OCI-M1 (cell line): Measurements from ENCODE around the gene IL2RG.
A peak's percentile ranks its signal among the peaks of the same experiment; 100 is the strongest.

Experiments used
- DNase-seq: peaks from one replicate; lab custom pipeline; 2025; lab: John Stamatoyannopoulos, UW

The IL2RG gene

DNA sequence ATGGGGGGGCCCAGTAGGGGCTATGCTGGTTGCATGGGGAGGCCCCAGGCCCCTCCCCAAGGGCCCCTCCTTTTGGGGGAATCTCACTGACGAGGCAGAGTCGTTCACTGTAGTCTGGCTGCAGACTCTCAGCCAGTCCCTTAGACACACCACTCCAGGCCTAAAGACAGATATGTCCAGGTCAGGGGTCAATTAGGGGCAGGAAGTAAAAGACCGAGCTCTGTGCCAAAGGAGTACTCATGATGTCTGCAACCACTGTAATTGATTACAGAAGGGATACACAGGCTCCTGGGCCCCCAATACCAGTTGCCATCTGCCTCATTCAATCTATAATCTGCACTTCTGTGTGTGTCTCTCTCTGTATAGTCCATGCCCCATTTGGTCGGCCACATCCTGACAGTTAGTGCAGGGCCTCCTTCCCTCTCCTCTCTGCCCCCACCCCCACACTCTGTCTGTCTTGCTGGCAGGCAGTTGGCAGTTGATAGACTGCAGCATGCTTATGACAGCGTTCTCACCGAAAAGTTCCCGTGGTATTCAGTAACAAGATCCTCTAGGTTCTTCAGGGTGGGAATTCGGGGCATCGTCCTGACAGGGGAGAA, 3.5 kb downstream of the IL2RG start:
- DNase-seq = peak; percentile 66

DNA sequence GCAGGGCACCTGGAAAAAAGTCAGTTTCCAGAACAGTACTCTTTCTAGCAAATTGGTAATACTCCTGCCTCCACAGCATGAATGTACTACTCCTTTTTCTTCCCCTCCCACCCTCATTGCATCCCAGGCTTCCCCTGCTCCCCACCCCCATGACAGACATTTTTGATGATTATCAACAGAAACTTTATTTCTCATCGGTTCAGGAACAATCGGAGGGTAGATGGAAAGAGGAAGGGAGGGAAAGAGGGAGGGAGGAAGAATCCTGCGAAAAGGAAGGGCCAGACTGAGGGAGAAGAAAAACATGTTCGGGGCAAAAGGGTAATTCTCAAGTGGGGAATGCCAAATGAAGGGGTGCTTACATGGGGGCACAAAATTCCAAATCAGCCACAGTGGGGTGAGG, 4.1 kb downstream of the IL2RG start:
- DNase-seq = peak; percentile 34

DNA sequence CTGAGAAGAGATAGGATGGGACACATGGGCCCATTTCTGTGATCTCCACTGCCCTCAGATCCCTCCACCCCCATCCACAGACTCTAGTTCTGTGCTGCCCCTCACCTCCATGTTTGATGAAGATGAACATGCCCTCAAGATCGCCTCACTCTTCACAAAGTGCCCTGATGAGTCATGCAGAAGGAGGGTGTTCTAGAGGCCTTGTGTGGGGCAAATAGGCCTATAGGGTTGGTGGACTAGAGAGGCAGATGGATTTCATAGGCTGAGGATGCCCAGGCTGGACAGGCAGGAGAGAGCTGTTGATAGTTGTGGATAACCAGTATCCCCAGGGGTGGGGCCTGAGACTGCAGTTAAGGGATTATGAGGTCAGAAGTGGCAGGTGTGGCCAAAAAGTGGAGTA, 5.0 kb downstream of the IL2RG start, which contains the start of gene CXorf65:
Gene CXorf65, minus strand, starts transcription at position 314 of the 400 bp plus-strand sequence. Its CDS starts 184 bp downstream, at position 130.
- DNase-seq = peak; percentile 65

DNA sequence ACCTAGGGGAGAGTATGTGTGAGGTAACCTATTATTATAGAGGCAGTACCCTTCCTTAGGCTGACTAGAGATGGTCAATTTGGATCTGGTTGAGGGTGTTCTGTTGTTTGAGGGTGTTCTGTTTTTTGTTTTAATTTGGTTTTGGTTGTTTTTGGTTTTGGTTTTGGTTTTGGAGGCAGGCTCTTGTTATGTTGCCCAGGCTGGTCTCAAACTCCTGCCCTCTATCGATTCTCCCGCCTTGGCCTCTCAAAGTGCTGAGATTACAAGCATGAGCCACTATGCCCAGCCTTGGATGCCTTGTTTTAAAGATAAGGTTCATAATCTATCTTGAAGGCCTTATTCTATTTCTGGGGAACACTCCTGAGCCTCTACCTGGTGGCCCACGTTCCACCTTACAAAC, 5.7 kb downstream of the IL2RG start:
- DNase-seq = peak; percentile 48

DNA sequence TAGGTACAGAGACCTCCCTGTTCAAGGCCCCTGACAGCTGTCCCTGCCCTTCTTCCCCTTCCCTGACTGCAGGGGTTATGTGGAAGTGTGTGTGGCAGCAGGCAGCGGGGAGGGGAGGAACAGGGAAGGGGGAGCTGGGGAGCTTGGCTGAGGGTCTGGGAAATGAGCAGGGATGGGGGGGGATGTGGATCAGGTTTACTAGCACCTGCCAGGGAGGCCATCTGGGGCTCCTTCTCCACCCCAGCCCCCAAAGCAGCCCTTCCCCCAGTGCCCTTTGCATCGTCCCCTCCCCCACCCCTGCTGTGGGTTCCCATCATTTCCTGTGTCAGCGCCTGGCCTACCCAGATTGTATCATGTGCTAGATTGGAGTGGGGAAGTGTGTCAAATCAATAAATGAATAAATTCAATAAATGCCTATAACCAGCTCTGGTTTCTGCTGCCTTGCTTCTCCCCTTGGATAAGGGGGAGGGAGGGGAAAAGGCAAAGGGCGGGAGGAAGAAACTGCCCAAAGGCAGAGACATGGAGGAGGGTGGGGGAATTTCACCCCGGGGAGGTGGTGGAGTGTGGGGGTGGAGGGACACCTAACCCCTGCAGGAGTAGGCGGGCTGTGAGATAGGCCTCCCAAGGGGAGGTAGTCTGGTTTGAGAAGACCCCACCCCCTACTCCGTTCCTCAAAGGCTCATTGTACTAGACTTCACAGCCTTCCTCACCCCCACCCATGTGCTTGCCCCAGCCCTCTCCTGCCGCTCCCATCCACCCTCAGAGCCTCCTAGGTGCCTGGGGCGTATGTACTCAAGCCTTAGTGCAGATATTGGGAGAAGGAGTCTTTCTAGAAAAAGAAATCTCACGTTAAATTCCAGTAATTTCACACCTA, 8.0 kb downstream of the IL2RG start:
- peak; percentile 94 for DNase-seq

DNA sequence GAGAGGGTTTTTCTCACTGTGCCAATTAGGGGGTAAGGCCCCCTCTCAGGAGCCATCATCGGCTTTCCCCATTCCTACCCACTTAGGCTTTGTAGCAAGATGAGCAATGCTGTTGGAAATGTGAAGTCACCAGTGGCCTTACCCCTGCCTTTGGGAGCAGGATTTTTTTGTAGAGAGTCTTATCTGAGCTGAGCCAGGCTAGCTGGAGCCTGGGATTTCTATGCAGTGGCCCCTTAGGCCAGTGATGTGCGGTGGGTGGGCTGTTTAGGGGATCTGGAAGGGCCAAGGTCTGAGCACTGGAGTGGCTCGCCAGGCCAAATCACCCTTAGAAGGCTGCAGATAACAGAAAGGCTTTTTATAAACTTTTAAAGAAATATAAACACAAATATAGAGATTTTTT, 9.1 kb downstream of the IL2RG start:
- DNase-seq = peak; percentile 68

DNA sequence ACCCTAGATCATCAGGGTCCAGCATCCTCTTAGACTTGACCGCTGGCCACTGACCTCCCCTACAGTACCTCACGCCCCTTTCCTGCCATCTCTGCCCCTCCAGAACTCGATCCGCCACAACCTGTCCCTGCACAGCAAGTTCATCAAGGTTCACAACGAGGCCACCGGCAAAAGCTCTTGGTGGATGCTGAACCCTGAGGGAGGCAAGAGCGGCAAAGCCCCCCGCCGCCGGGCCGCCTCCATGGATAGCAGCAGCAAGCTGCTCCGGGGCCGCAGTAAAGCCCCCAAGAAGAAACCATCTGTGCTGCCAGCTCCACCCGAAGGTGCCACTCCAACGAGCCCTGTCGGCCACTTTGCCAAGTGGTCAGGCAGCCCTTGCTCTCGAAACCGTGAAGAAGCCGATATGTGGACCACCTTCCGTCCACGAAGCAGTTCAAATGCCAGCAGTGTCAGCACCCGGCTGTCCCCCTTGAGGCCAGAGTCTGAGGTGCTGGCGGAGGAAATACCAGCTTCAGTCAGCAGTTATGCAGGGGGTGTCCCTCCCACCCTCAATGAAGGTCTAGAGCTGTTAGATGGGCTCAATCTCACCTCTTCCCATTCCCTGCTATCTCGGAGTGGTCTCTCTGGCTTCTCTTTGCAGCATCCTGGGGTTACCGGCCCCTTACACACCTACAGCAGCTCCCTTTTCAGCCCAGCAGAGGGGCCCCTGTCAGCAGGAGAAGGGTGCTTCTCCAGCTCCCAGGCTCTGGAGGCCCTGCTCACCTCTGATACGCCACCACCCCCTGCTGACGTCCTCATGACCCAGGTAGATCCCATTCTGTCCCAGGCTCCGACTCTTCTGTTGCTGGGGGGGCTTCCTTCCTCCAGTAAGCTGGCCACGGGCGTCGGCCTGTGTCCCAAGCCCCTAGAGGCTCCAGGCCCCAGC, 10.5 kb downstream of the IL2RG start:
- DNase-seq = peak; percentile 3

DNA sequence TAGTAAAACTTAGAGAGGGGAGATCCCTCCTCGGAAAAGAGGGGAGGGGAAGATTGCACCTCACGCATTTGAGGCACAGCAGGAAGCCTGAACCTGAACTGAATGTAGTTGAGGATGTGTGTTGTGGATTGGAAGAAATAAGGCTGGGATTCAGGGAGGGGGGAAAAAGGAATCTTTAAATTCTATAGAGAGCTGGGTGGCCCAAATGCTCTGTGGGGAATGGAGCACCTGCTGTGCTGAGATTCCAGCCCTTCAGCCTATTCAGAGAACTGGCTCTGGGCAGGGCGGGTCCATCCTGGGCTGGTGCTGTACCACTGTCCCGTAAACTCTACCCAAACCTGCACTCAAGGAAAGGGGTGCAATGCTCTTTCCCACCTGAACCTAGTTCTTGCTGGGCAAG, 11.6 kb downstream of the IL2RG start:
- DNase-seq = no peak

DNA sequence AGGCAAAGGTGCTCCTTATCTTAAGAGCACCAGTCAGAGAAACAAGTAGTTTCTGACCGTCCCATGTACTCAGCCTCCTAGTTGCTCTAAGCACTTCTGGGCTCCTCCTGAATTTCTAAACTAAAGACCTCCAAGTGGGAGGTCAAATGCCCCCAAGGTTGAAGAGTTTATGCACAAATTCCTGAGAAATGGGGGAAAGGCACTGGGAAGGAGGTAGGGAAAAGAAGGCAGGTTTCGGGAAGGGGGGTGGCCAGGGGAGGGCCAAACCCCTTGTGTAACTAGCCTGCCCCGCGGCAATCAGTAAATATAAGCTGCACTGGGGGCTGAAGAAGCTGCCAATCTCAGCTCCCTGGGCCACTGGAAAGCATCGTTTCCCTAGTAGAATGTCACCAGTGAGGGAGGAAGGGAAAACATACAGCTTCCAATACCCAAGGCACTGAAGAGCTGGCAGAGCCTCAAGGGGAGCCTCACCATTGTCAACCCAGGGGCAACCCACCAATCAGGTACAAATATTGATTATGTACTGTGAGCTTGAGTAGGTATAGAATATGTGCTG, 12.3 kb downstream of the IL2RG start:
- no peak for DNase-seq

DNA sequence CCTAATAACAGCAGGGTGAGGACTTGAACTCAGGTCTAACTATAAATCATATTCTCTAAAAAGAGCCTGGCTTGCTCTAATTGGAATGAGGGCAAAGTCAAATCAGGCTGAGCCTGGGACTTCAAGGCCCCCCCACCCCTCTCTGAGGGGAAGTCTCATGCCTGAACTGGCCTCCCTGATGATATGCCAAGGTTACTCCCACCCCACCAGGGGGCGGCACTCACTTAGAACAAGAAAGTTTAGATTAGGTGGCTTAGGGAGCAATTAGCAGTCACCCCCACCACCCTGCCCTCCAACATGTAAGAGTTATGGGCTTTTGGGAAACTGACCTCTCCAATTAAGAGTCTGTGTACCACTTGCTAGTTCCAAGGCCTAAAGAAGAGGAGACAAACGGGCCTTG, 13.1 kb downstream of the IL2RG start:
- peak; percentile 85 for DNase-seq

DNA sequence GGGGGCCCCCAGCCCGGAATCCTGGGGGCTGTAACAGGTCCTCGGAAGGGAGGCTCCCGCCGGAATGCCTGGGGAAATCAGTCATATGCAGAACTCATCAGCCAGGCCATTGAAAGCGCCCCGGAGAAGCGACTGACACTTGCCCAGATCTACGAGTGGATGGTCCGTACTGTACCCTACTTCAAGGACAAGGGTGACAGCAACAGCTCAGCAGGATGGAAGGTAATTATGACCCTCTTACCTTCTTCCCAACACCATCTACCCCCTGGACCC, 14.7 kb downstream of the IL2RG start:
- DNase-seq = no peak

DNA sequence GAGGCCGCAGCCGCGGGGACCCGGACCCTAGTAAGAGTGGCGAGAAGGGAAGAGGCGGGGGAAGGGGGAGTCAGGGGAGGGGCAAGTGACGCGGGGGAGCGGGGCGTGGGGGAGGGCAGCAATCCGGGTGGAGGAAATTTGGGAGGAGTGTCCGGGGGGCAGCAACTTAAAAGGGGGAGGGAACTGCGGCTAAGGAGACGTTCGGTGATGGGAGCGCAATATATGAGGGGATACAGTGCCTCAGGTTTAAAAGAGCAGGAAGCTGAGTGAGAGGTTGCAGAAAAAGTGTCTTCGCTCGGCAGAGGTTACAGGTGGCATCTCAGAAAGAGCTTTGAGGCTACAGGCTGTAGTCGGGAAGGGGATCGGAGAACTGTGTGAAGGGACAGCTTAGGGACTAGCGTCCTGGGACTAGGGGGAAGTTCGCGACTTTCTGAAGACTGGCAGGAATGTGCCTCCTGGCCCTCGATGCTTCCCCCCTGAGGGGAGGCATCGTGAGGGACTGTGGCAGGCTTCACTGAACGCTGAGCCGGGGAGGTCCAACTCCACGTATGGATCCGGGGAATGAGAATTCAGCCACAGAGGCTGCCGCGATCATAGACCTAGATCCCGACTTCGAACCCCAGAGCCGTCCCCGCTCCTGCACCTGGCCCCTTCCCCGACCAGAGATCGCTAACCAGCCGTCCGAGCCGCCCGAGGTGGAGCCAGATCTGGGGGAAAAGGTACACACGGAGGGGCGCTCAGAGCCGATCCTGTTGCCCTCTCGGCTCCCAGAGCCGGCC, 15.2 kb downstream of the IL2RG start:
- DNase-seq = peak; percentile 80

DNA sequence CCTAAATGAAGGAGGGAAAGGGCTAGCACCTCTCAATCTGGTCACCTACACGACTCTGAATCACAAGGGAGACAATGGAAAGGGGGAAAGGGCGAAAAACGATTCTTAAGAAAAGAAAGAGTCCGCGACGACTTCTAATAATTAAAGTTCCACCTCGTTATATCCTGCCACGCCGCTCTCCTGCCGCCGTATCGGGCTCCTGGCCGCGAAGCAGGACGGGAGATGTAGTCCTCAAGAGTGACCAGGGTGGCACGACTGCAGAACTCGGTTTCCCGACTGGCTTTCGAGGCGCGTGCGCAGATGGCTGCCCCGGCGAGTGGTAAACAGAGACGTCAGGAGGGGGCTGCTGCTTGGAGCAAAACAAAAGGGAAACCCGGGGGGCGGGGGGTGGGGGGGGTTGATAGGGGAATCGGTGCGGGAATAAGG, 15.8 kb downstream of the IL2RG start, which contains the start of gene FOXO4:
Gene FOXO4, plus strand, starts transcription at position 297 of the 426 bp plus-strand sequence. CDS start 678 bp downstream, outside the sequence.
- peak; percentile 92 for DNase-seq

DNA sequence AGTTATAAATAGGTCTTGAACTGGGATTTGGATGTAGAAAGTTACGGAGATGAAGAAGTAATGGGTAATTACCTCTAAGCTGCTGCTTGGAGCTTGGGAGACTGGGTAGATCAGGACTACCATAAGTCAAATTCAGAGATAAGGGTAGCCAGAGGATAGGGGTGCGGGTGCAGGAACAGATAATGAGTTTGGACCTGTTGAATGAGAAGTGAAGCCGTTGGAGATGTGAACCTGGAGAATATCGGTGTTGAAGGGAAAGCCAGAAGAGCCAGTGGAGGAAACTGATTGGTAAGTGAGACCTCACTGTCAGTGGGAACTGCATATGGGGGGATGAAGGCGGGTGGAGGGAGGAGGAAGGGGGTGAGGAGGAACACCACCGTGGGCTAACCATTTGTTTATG, 16.3 kb downstream of the IL2RG start:
- peak; percentile 38 for DNase-seq

DNA sequence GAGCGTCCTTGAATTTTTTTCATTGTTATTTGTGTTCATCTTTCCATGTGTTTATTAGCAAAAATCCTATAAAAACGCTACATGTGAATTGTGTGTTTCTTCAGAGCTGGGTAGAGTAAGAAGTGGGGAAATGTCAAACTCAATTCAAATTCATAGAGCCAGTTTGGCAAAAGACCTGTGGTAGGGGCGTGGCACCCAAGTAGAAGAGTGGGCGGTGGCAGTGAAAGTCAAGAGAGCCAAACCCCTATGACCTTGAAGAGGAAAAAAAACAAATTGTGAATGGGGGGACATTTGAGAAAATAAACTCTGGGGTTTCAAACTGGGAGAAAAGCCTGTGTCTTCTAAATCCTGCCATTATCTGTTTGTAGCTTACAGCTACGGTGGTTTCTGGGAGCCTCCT, 20.1 kb downstream of the IL2RG start:
- no peak for DNase-seq

DNA sequence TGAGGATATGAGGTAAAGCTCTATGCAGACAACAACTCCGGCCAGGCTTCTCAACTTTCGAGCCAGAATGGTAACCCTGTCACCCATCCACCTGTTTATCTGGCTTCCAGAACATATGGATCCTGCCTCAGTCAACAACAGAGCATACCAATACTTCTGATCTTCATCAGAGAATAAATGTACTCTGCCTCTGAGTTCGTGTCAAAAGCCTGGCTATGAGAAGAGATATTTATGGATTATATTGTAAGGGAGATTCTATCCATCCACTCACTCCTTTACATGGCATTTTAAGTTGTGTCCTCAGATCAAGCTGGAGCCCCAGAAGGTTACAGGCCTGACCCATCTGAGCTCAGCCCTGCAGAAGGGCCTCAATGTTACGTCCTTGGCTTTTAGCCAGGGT, 25.5 kb downstream of the IL2RG start:
- no peak for DNase-seq

DNA sequence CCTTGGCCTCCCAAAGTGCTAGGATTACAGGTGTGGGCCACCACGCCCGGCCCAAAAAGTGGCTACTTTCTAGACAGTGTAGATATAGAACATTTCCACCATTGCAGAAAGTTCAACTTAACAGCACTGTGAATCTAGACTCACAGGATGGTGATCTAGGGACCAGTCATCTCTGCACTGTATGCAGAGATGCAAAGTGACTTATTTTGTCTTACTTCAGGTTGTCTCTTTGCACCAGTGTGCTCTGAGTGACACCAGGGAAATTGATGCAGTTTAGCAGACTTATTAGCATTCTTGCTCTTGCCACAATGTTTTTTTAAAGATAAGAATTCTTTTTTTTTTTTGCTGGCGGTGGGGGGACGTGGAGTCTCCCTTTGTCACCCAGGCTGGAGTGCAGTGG, 28.6 kb downstream of the IL2RG start:
- DNase-seq = no peak

DNA sequence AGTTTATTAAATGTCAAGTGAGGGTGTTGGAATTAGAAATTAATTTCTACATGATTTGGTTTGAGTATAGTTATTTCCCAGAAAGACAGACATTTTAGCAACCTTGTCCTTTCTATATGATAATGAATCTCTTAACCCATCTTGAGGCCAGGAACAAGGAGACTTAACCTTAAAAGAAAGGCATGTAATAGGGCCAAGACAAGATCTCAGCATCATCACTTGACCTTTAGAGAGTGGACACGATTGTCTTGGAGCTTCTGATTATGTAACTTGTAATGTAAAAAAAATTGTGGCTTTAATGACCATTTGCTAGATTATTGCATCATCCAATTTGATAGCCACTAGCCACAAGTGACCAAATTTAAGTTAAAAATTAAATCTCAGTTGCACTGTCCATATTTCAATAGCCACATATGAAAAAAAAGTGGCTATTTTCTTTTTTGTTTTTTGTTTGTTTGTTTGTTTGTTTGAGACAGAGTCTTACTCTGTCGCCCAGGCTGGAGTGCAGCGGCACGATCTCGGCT, 29.2 kb downstream of the IL2RG start:
- DNase-seq = peak; percentile 42

DNA sequence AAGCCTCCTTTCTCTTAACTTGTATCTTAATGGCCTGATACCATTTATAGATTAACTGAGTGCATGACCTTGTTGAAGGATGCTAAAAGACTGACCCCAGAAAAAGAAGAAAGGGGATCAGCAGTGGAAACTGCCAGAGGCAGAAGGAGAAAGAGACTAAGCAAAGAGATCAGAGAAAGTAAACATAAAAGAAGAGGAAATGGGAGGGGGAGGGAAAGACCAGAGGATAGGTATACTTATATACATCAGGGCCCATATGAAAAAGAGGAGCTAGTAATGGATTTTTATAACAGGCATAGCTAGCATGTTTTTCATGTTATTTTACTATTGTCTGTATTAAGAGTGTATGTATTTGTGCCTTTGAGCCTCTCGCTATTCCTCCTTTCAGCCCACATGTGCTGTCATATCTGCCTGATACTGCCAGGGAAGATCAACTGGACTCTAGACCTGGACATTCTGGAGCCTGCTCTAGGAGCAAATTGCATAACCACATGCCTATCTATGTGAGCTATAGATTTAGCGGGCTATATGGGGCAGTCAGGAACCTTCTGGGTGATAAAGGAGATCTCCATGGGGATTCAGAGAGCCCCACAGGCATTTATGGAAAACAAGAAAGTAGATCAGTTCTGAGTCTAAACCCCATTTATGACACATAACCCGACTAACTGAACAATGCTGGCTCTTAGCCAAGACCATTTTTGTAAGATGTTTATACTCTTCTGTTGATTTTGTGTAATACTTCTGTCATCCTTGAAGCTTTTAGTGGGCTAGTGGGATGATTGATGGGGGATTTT, 29.9 kb downstream of the IL2RG start:
- peak; percentile 52 for DNase-seq

DNA sequence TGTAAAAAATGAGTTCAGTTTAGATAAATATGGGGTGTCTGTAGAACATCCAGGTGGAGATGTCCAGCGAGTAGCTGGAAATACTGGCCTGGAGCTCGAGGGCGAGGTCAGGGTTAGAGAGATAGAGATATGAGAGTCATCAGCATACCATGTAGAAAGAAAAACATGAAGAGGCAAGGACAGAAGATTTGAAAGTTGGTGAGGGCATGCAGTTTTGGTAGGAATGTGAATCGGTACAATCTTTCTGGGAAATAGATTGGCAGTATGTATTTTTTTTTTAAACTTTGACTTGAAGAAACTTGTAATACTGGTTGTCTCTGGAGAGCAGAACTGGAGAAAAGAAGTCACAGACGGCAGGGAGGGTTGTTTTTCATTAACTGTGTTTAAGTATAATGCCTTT, 40.8 kb downstream of the IL2RG start:
- no peak for DNase-seq
